ENCODE data around the gene CEMIP.

DNA sequence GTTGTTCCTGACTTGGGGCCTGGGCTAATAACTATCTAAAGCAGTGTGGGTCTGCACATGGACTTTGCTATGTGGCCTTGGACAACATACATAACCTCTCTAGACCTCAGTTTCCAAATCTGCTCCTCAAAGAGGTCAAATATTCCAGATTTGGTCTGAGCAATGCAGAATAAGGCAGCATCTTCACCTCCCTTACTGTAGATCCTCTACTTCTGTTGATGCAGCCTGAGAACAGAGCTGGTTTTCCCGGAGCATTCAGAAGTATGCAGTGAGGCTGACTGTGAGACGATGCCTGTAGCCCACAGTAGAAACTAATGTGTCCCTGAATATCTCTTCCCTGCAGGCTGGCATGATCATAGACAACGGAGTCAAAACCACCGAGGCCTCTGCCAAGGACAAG, 145.1 kb downstream of the CEMIP start:
- TF ChIP-seq, protein P1, sequence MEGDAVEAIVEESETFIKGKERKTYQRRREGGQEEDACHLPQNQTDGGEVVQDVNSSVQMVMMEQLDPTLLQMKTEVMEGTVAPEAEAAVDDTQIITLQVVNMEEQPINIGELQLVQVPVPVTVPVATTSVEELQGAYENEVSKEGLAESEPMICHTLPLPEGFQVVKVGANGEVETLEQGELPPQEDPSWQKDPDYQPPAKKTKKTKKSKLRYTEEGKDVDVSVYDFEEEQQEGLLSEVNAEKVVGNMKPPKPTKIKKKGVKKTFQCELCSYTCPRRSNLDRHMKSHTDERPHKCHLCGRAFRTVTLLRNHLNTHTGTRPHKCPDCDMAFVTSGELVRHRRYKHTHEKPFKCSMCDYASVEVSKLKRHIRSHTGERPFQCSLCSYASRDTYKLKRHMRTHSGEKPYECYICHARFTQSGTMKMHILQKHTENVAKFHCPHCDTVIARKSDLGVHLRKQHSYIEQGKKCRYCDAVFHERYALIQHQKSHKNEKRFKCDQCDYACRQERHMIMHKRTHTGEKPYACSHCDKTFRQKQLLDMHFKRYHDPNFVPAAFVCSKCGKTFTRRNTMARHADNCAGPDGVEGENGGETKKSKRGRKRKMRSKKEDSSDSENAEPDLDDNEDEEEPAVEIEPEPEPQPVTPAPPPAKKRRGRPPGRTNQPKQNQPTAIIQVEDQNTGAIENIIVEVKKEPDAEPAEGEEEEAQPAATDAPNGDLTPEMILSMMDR (IDR thresholded peaks at IDR 0.05): no peak
- no peak for TF ChIP-seq POLR2AphosphoS5 (IDR thresholded peaks at IDR 0.05)
